Measurements from ENCODE around the gene OTOA.
"Not testable (repeated sequence)": the region's sequence is repeated elsewhere in the genome, so short reads cannot be mapped to it uniquely, and the experiment has no call there.

Gene OTOA

DNA sequence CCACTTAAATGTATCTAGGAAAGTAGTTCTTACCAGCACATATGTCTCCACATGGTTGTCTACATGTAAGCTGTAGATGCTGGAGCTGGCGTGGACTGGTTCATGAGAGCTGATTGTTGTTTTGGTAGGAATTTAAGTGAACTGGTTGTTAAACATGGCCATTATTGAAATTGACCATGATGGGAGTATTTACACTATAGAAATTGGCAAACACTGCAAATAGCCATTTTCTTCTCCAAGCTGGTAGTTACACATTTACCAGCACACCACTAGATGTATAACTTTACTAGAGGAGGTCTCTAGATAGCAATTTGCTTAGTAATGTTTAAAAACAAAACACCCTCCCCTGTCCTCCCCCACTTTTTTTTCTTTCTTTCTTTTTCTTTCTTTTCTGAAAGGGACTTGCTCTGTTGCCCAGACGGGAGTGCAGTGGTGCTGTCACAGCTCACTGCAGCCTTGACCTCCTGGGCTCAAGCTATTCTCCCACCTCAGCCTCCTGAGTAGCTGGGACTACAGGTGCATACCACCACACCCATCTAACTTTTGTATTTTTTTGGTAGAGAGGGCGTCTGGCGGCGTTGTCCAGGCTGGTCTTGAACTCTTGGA is 35.5 kb upstream of the OTOA start:
- Histone ChIP-seq H3K9ac (no peak overlapping the region), H3K4me2 (no peak overlapping the region), H3K27ac (no peak overlapping the region), H3K4me3 (no peak overlapping the region), H3K4me1 (peaks cover 23% of the 10 kb centered on the region), H3K36me3 (peaks cover 76% of the 10 kb centered on the region), H3K9me3 (peaks cover 28% of the 10 kb centered on the region), H4K20me1 (no peaks in the 10 kb centered on the region), H3K27me3 (no peaks in the 10 kb centered on the region)
- no peak for TF ChIP-seq Cebpa-rat (IDR thresholded peaks at IDR 0.05)

DNA sequence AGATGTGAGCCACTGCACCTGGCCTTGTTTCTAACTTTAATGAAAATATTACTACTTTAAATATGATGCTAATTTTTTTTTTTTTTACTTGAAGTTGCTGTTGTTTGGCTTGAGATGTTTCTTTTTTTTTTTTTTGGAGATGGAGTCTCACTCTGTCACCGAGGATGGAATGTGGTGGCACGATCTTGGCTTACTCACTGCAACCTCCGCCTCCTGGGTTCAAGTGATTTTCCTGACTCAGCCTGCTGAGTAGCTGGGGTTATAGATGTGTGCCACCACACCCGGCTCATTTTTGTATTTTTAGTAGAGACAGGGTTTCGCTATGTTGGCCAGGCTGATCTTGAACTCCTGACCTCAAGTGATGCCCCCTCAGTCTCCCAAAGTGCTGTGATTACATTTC is 35.0 kb upstream of the OTOA start:
- H3K4me2 ChIP-seq: no peak overlapping the region
- peaks cover 77% of the 10 kb centered on the region for H3K36me3 ChIP-seq
- no peaks in the 10 kb centered on the region for H4K20me1 ChIP-seq
- H3K4me1 ChIP-seq: peaks cover 23% of the 10 kb centered on the region
- no peak overlapping the region for H3K4me3 ChIP-seq
- H3K27me3 ChIP-seq: no peaks in the 10 kb centered on the region
- no peak overlapping the region for H3K27ac ChIP-seq
- TF ChIP-seq Cebpa-rat (IDR thresholded peaks at IDR 0.05): no peak
- H3K9ac ChIP-seq: no peak overlapping the region
- H3K9me3 ChIP-seq: peaks cover 28% of the 10 kb centered on the region

DNA sequence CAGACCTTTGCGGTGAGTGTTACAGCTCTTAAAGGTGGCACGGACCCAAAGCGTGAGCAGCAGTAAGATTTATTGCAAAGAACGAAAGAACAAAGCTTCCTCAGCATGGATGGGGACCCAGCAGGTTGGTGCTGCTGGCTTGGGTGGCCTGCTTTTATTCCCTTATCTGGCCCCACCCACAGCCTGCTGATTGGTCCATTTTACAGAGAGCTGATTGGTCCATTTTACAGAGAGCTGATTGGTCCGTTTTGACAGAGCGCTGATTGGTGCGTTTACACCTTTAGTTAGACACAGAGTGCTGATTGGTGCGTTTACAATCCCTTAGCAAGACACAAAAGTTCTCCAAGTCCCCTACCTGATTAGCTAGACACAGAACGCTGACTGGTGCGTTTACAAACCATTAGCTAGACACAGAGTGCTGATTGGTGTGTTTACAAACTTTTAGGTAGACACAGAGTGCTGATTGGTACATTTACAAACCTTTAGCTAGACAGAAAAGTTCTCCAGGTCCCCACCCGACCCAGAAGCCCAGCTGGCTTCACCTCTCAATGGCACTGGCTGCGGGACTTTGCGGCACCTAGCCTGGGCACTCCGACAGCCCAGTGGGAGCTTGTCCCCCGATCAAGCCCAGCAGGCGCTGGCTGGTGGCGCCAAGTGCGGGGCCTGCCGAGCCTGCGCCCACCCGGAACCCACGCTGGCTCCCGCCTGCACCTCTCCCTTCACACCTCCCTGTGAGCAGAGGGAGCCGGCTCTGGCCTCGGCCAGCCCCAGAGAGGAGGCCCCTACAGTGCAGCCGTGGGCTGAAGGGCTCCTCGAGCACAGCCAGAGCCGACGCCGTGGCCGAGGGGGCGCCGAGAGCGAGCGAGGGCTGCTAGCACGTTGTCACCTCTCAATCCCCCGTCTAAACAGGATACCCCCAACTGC is 33.9 kb upstream of the OTOA start:
- Histone ChIP-seq H3K9me3 (peaks cover 28% of the 10 kb centered on the region), H3K36me3 (peaks cover 77% of the 10 kb centered on the region), H3K4me1 (peaks cover 23% of the 10 kb centered on the region)
- H3K27ac ChIP-seq, H3K4me2 ChIP-seq, H3K9ac ChIP-seq, H3K27me3 ChIP-seq, H3K4me3 ChIP-seq, H4K20me1 ChIP-seq: not testable (repeated sequence)

DNA sequence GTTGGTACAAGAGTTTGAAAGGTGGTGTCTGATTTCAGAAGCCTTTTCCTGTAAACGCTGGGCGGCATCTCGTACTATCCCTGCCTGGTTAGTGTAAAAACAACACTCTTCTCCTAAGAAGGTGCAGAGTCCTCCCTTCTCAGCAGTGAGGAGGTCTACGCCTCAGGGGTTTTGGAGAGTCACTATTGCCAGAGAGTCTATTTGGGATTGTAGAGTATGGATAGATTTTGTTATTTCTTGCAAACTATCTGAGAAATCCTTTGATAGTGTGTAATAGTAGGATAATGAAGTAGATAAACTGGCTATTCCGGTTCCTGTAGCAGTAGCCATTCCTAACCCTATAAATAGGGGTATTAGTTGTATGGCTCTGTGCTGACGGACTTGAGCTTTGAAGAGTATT is 32.9 kb upstream of the OTOA start:
- H3K27ac ChIP-seq, H4K20me1 ChIP-seq, H3K4me2 ChIP-seq, H3K4me3 ChIP-seq, H3K9ac ChIP-seq, H3K27me3 ChIP-seq: not testable (repeated sequence)
- Histone ChIP-seq H3K4me1 (peaks cover 15% of the 10 kb centered on the region), H3K9me3 (peaks cover 28% of the 10 kb centered on the region), H3K36me3 (peaks cover 77% of the 10 kb centered on the region)

DNA sequence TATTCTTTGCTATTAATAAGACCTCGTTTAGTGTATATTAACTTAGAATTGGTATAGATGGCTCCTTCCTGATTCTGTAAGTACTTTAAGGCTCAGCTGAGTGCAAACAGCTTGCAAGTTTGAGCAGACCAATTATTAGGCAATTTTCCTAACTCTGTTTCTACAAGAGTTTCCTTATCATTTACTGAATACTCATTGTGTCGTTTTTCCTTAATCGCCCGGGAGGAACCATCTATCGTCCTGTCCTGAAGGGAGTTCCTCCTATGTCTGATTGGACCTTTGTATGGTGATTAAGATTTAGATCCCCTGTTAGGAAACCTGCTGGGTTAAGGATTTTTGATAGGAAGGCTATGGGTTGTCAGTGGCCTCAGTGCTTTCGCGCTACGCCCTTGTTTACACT is 32.4 kb upstream of the OTOA start:
- H3K9ac ChIP-seq, H3K4me3 ChIP-seq, H3K4me1 ChIP-seq, H4K20me1 ChIP-seq, H3K27ac ChIP-seq, H3K4me2 ChIP-seq, H3K27me3 ChIP-seq: not testable (repeated sequence)
- peaks cover 81% of the 10 kb centered on the region for H3K36me3 ChIP-seq
- H3K9me3 ChIP-seq: peaks cover 28% of the 10 kb centered on the region

DNA sequence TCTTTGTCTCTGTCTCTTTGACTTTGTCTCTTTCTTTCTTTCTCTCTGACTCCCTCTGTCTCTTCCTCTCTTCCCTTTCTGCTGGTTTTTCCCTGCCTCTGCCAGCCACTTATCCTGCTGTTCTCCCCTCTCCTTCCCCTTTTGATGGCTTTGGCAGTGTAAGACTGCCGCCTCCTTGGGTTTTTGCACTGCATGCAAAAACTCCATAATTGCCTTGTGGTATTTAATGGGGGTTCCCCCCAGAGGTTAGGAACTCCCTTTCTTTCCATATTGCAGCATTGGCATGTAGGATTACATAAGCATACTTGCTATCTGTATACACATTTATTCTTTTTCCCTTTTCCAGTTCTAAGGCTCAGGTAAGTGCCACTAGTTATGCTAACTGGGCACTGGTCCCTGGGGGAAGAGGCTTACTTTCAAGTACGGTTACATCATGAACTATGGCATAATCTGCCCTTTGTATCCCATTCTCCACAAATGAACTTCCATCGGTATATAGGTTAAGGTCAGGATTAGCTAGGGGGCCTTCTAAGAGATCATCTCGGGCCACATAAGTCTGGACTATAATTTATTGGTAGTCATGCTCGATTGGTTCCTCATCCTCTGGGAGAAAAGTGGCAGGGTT is 31.7 kb upstream of the OTOA start:
- Histone ChIP-seq H3K9me3 (peaks cover 32% of the 10 kb centered on the region), H3K36me3 (peaks cover 88% of the 10 kb centered on the region)
- H4K20me1 ChIP-seq, H3K4me1 ChIP-seq, H3K9ac ChIP-seq, H3K27ac ChIP-seq, H3K27me3 ChIP-seq, H3K4me3 ChIP-seq, H3K4me2 ChIP-seq: not testable (repeated sequence)

DNA sequence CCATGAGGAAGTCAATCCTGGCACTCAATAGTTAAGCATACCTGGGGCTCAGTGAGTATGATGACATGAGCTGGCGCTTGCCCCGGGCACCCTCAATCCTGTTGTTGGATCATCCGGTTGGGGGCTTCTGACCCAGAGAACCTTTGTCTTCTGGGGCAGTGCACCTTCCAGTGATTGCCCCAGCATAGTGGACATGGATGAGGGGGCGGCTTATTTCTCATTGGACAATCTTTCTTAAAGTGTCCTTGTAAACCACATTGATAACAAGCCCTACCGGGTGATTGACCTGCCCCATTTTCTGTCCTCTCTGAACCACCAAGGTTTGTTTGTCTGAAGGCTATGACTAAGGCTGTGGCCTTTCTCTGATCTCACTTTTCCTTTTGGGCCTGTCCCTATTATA is 29.6 kb upstream of the OTOA start:
- no peak overlapping the region for H3K4me3 ChIP-seq
- no peak overlapping the region for H3K9ac ChIP-seq
- no peak for TF ChIP-seq Cebpa-rat (IDR thresholded peaks at IDR 0.05)
- H3K4me2 ChIP-seq: no peak overlapping the region
- H3K27me3 ChIP-seq: no peaks in the 10 kb centered on the region
- H3K36me3 ChIP-seq: peaks cover 77% of the 10 kb centered on the region
- H3K9me3 ChIP-seq: peaks cover 19% of the 10 kb centered on the region
- 0 out of 2 replicates have a peak, but pooled peaks cover 5% of the 10 kb centered on the region for H4K20me1 ChIP-seq
- 0 out of 2 replicates have a peak, but pooled peaks cover 12% of the 10 kb centered on the region for H3K4me1 ChIP-seq
- no peak overlapping the region for H3K27ac ChIP-seq

DNA sequence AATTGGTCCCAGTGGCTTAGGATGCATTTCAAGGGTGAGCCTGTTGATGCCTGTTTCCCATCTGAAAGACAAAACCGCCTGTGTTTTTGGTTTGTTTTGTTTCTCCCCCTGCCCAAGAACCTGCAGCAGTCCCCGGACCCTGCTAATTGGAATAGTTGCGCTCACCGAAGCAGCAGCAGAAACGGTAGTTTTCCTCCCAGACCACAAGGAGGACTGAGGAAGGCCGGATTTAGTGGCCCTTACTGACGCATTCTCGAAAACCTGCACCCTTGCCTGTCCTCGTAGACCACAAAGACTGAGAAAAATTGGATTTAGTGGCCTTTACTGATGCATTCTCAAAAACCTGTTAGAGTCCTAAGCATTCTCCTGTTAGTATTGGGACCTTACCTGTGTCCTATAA is 28.1 kb upstream of the OTOA start:
- H3K4me1 ChIP-seq: 0 out of 2 replicates have a peak, but pooled peaks cover 12% of the 10 kb centered on the region
- not testable (repeated sequence) for H3K9me3 ChIP-seq, H3K4me3 ChIP-seq, H3K4me2 ChIP-seq, H4K20me1 ChIP-seq, H3K27ac ChIP-seq, H3K27me3 ChIP-seq, H3K9ac ChIP-seq
- H3K36me3 ChIP-seq: peaks cover 62% of the 10 kb centered on the region

DNA sequence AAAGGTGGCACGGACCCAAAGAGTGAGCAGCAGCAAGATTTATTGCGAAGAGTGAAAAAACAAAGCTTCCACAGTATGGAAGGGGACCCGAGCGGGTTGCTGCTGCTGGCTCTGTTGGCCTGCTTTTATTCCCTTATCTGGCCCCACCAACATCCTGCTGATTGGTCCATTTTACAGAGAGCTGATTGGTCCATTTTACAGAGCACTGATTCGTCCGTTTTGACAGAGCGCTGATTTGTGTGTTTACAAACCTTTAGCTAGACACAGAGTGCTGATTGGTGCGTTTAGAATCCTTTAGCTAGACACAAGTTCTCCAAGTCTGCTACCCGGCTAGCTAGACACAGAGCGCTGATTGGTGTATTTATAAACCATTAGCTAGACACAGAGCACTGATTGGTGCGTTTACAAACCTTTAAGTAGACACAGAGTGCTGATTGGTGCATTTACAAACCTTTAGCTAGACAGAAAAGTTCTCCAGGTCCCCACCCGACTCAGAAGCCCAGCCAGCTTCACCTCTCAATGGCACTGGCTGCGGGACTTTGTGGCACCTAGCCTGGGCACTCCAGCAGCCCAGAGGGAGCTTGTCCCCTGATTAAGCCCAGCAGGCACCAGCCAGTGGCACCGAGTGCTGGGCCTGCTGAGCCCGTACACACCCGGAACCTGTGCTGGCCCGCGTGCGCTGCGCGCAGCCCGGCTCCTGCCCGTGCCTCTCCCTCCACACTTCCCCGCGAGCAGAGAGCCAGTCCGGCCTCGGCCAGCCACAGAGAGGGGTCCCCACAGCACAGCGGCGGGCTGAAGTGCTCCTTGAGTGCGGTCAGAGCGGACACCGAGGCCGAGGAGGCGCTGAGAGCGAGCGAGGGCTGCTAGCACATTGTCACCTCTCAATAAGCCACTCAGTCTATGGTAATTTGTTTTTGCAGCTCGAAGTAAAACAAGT is 26.5 kb upstream of the OTOA start:
- H4K20me1 ChIP-seq: 0 out of 2 replicates have a peak, but pooled peaks cover 5% of the 10 kb centered on the region
- H3K27me3 ChIP-seq: no peaks in the 10 kb centered on the region
- H3K36me3 ChIP-seq: peaks cover 54% of the 10 kb centered on the region
- H3K27ac ChIP-seq: no peak overlapping the region
- TF ChIP-seq Cebpa-rat (IDR thresholded peaks at IDR 0.05): no peak
- H3K4me2 ChIP-seq: no peak overlapping the region
- H3K4me3 ChIP-seq: no peak overlapping the region
- H3K4me1 ChIP-seq: peaks cover 12% of the 10 kb centered on the region; the same call in 1 of the 2 replicates
- no peak overlapping the region for H3K9ac ChIP-seq
- 0 out of 2 replicates have a peak, but pooled peaks cover 5% of the 10 kb centered on the region for H3K9me3 ChIP-seq

All from BLaER1 (cell line).